Astrocyte (in vitro differentiated cells and primary cell): ENCODE data around the gene SLAMF6. TPM values are rescaled to one million over a fixed set of nuclear protein-coding genes. Genes with fewer than 3 reads are reported as not detected.
"Not testable (repeated sequence)": the region's sequence is repeated elsewhere in the genome, so short reads cannot be mapped to it uniquely, and the experiment has no call there.

ENCODE experiments used
- DNase-seq: peaks from one replicate; pipeline ENCODE4 v3.0.0-alpha.2; 2010; ENCODE audit warnings: low read depth
- FAIRE-seq: peaks from 2 replicates; lab custom pipeline; 2011; peaks lifted over from hg19 to GRCh38; lab: Jason Lieb, UNC
- H2AFZ ChIP-seq: 2 replicates; pipeline ENCODE4 v1.6.0; 2012; ENCODE audit warnings: low read depth, low read length, inconsistent platforms
- H3K27ac ChIP-seq: 2 replicates; pipeline ENCODE4 v1.5.1; 2011; ENCODE audit warnings: low read depth, low read length, inconsistent platforms
- H3K27me3 ChIP-seq: 2 replicates; pipeline ENCODE4 v1.6.0; 2011; ENCODE audit warnings: low read length, inconsistent platforms; ENCODE audit not compliant: insufficient read depth
- H3K36me3 ChIP-seq: 2 replicates; pipeline ENCODE4 v1.5.1; 2011; ENCODE audit warnings: low read length, inconsistent platforms; ENCODE audit not compliant: insufficient read depth
- H3K4me1 ChIP-seq: 2 replicates; pipeline ENCODE4 v1.5.1; 2011; ENCODE audit warnings: low read length, inconsistent platforms; ENCODE audit not compliant: insufficient read depth
- H3K4me2 ChIP-seq: 2 replicates; pipeline ENCODE4 v1.6.0; 2012; ENCODE audit warnings: low read length, inconsistent platforms
- H3K4me3 ChIP-seq: 2 replicates; pipeline ENCODE4 v1.5.1; 2011; ENCODE audit warnings: low read depth, mild to moderate bottlenecking, low read length, inconsistent platforms; ENCODE audit not compliant: insufficient read depth
- H3K79me2 ChIP-seq: 2 replicates; pipeline ENCODE4 v1.6.0; 2012; ENCODE audit warnings: mild to moderate bottlenecking, low read length, inconsistent platforms; ENCODE audit not compliant: insufficient read depth
- H3K9ac ChIP-seq: 2 replicates; pipeline ENCODE4 v1.6.0; 2012; ENCODE audit warnings: mild to moderate bottlenecking, low read length, inconsistent platforms
- H3K9me3 ChIP-seq: 2 replicates; pipeline ENCODE4 v1.5.1; 2012; ENCODE audit warnings: low read depth, mild to moderate bottlenecking, low read length, inconsistent platforms; ENCODE audit not compliant: insufficient read depth
- H4K20me1 ChIP-seq: 2 replicates; pipeline ENCODE4 v1.6.0; 2012; ENCODE audit warnings: low read length, inconsistent platforms; ENCODE audit not compliant: insufficient read depth
- H3K27ac Mint-ChIP-seq: one replicate; pipeline ENCODE4 v1.8.0; 2021; ENCODE audit warnings: mild to moderate bottlenecking, mixed read lengths; ENCODE audit not compliant: unreplicated experiment
- H3K27me3 Mint-ChIP-seq: one replicate; pipeline ENCODE4 v1.8.0; 2021; ENCODE audit warnings: low read depth, mixed read lengths; ENCODE audit not compliant: unreplicated experiment
- H3K36me3 Mint-ChIP-seq: one replicate; pipeline ENCODE4 v1.8.0; 2021; ENCODE audit warnings: low read depth, mixed read lengths; ENCODE audit not compliant: unreplicated experiment
- H3K4me1 Mint-ChIP-seq: one replicate; pipeline ENCODE4 v1.8.0; 2021; ENCODE audit warnings: low read depth, mixed read lengths; ENCODE audit not compliant: unreplicated experiment
- H3K4me3 Mint-ChIP-seq: one replicate; pipeline ENCODE4 v1.8.0; 2021; ENCODE audit warnings: mild to moderate bottlenecking, moderate library complexity, mixed read lengths; ENCODE audit not compliant: unreplicated experiment
- H3K9me3 Mint-ChIP-seq: one replicate; pipeline ENCODE4 v1.8.0; 2021; ENCODE audit warnings: mild to moderate bottlenecking, mixed read lengths; ENCODE audit not compliant: unreplicated experiment
- CTCF ChIP-seq: IDR thresholded peaks from 2 replicates; pipeline ENCODE4 v1.5.1; 2011; ENCODE audit warnings: low read depth, mild to moderate bottlenecking, inconsistent platforms, low read length, moderate library complexity; ENCODE audit not compliant: insufficient read depth
- EZH2 ChIP-seq: IDR thresholded peaks from 2 replicates; pipeline ENCODE4 v1.6.1; 2012; ENCODE audit warnings: mild to moderate bottlenecking, low read length, inconsistent platforms; ENCODE audit not compliant: insufficient read depth
- total RNA-seq: library from RNA; stranded (reverse); gene quantifications from 2 replicates; pipeline ENCODE4 v1.2.1, GENCODE V29; 2021

The SLAMF6 gene
- total RNA-seq, 1 donor from 2014 or later, result not detected

DNA sequence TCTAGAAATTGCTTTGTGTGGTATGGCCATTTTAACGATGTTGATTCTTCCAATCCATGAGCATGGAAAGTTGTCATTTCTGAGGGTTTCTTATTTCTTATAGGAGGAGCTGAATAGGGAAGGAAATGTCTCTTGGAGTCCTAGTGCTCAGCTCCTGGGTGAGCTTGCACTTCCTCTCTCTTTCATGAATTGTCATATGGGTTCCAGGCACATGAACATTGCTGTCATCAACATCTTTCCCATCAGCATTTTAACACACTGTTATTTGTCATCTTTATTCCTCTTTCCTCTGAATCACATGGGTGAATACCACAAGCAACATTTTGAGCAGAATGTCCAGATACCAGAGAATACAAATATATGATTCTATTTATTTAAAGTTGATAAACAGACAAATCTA is 23.4 kb downstream of the SLAMF6 start:
- no peak overlapping the region for H2AFZ ChIP-seq
- DNase-seq (no peak), FAIRE-seq (no peak)
- no peak overlapping the region for H3K4me2 ChIP-seq
- H4K20me1 ChIP-seq, result no peaks in the 10 kb centered on the region
- H3K4me3 ChIP-seq, result no peak overlapping the region
- H3K4me1 ChIP-seq, result no peaks in the 10 kb centered on the region
- H3K79me2 ChIP-seq, result no peaks in the 10 kb centered on the region
- Mint-ChIP-seq H3K27me3 (peaks cover 13% of the 10 kb centered on the region), H3K4me3 (no peak overlapping the region), H3K27ac (no peak overlapping the region), H3K4me1 (no peaks in the 10 kb centered on the region), H3K9me3 (peaks cover 2% of the 10 kb centered on the region), H3K36me3 (no peaks in the 10 kb centered on the region)
- H3K27me3 ChIP-seq, result no peaks in the 10 kb centered on the region
- H3K9me3 ChIP-seq, result no peaks in the 10 kb centered on the region
- TF ChIP-seq CTCF (no peak), EZH2 (no peak)
- no peak overlapping the region for H3K27ac ChIP-seq
- no peaks in the 10 kb centered on the region for H3K36me3 ChIP-seq
- H3K9ac ChIP-seq, result no peak overlapping the region

DNA sequence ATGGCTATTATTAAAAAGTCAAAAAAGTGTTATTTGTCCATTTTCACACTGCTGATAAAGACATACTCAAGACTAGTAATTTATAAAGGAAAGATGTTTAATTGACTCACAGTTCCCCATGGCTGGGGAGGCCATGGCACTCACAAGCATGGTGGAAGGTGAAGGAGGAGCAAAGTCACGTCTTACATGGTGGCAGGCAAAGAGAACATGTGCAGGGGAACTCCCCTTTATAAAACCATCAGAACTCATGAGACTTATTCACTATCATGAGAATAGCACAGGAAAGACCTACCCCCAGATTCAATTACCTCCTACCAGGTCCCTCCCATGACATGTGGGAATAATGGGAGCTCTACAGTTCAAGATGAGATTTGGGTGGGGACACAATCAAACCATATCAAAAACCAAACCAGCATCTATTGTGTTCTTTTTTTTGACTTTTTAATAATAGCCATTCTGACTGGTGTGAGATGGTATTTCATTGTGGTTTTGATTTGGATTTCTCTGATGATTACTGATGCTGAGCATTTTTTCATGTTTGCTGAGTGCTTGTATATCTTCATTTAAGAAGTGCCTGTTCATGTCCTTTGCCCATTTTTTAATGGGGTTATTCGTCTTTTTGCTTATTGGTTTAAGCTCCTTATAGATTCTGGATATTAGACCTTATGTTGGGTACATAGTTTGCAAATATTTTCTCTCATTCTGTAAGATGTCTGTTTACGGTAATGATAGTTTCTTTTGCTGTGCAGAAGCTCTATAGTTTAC is 24.6 kb downstream of the SLAMF6 start:
- H3K4me1 Mint-ChIP-seq, FAIRE-seq, H2AFZ ChIP-seq, H3K4me1 ChIP-seq, H3K9me3 ChIP-seq, H3K9me3 Mint-ChIP-seq, H3K27ac ChIP-seq, H3K4me3 ChIP-seq, H3K79me2 ChIP-seq, H3K4me3 Mint-ChIP-seq, H3K36me3 Mint-ChIP-seq, H4K20me1 ChIP-seq, H3K4me2 ChIP-seq, H3K27me3 ChIP-seq, H3K9ac ChIP-seq, H3K36me3 ChIP-seq, H3K27ac Mint-ChIP-seq, DNase-seq: not testable (repeated sequence)
- peaks cover 13% of the 10 kb centered on the region for H3K27me3 Mint-ChIP-seq

DNA sequence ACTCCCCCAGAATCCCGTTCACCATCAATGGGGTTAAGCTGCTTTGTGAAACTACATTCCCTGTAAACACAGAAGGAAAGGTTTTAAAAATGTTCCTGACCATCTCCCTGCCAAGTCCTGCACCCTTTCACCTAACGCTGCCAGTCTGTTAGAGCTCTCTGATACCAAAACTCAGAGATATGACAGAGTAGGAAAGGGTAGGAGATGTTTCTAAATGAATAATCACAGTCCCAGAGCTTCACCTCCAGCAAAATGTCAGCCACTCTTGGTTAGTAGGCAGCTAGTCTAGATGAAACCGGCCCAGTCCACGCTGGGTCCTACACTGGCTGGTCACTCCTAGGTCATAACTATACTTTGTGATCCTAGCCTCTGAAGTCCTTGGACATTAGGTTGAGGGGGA is 26.7 kb downstream of the SLAMF6 start:
- no peaks in the 10 kb centered on the region for H3K4me1 ChIP-seq
- no peaks in the 10 kb centered on the region for H3K27me3 ChIP-seq
- H3K27me3 Mint-ChIP-seq, result peaks cover 2% of the 10 kb centered on the region
- FAIRE-seq (no peak), DNase-seq (no peak)
- no peaks in the 10 kb centered on the region for H3K36me3 ChIP-seq
- H4K20me1 ChIP-seq, result no peaks in the 10 kb centered on the region
- no peaks in the 10 kb centered on the region for H3K9me3 Mint-ChIP-seq
- no peak overlapping the region for H2AFZ ChIP-seq
- no peaks in the 10 kb centered on the region for H3K4me1 Mint-ChIP-seq
- TF ChIP-seq CTCF (no peak), EZH2 (no peak)
- no peak overlapping the region for H3K4me3 Mint-ChIP-seq
- H3K27ac Mint-ChIP-seq, result no peak overlapping the region
- H3K4me2 ChIP-seq, result no peak overlapping the region
- no peak overlapping the region for H3K4me3 ChIP-seq
- no peak overlapping the region for H3K27ac ChIP-seq
- no peak overlapping the region for H3K9ac ChIP-seq
- no peaks in the 10 kb centered on the region for H3K79me2 ChIP-seq
- no peaks in the 10 kb centered on the region for H3K9me3 ChIP-seq
- H3K36me3 Mint-ChIP-seq, result no peaks in the 10 kb centered on the region
